ENCODE data around the gene C6. TPM values are rescaled to one million over a fixed set of nuclear protein-coding genes. Genes with fewer than 3 reads are reported as not detected.
"Not testable (repeated sequence)": the region's sequence is repeated elsewhere in the genome, so short reads cannot be mapped to it uniquely, and the experiment has no call there.

C6 gene
- total and polyA plus RNA-seq, 4 donors = 125 to 916 (median 269) TPM

GRCh38 chr5:41183331-41183730, 30.0 kb downstream of the C6 start:
- 79% methylated on average over 1 of the region's 1 CpG for WGBS
- not testable (repeated sequence) for H3K9me3 ChIP-seq (ENCODE audit: control insufficient read depth in 4 of 4, low read length in 3 of 4)
- H3K4me1 ChIP-seq (ENCODE audit: control insufficient read depth in 4 of 4, insufficient read depth in 4 of 4, low read length in 3 of 4) = peaks cover 0 to 16% (median 2%) of the 10 kb centered on the region in 4 donors

GRCh38 chr5:41182666-41183065, 30.7 kb downstream of the C6 start:
- no peak overlapping the region for H3K9ac ChIP-seq (ENCODE audit: low read depth in 1 of 2, low read length in 2 of 2)
- TF ChIP-seq CTCF (IDR thresholded peaks at IDR 0.05; ENCODE audit: low read depth, low read length, missing input control) (no peak), SP1 (IDR thresholded peaks at IDR 0.05) (no peak), ZBTB33 (IDR thresholded peaks at IDR 0.05) (no peak), FOXA1 (IDR thresholded peaks at IDR 0.05) (no peak), NR2F2 (IDR thresholded peaks at IDR 0.05) (no peak), FOXA2 (IDR thresholded peaks at IDR 0.05) (no peak), HNF4A (conservative IDR thresholded peaks at IDR 0.05) (no peak), HNF4G (IDR thresholded peaks at IDR 0.05) (no peak), TAF1 (conservative IDR thresholded peaks at IDR 0.05) (no peak), RAD21 (IDR thresholded peaks at IDR 0.05) (no peak), REST (IDR thresholded peaks at IDR 0.05) (no peak), EGR1 (IDR thresholded peaks at IDR 0.05; ENCODE audit: low read depth in 2 of 2) (no peak), YY1 (IDR thresholded peaks at IDR 0.05) (no peak), ATF3 (IDR thresholded peaks at IDR 0.05) (no peak)
- DNase-seq (ENCODE audit: low spot score) = no peak
- H3K4me3 ChIP-seq (ENCODE audit: low read depth in 1 of 3, low read length in 3 of 3) = no peak overlapping the region
- H3K27me3 ChIP-seq (ENCODE audit: control insufficient read depth in 4 of 4, insufficient read depth in 4 of 4, low read length in 3 of 4) = no peaks in the 10 kb centered on the region
- H3K4me1 ChIP-seq (ENCODE audit: control insufficient read depth in 4 of 4, insufficient read depth in 4 of 4, low read length in 3 of 4) = peaks cover 0 to 14% (median 2%) of the 10 kb centered on the region in 4 donors
- H3K9me3 ChIP-seq (ENCODE audit: control insufficient read depth in 4 of 4, low read length in 3 of 4) = no peaks in the 10 kb centered on the region
- peaks cover 2 to 33% (median 19%) of the 10 kb centered on the region in 4 donors for H3K36me3 ChIP-seq (ENCODE audit: control insufficient read depth in 4 of 4, insufficient read depth in 3 of 4, low read depth in 1 of 4, low read length in 3 of 4)
- no peak overlapping the region for H3K27ac ChIP-seq (ENCODE audit: low read depth in 1 of 2, low read length in 2 of 2)

More at GRCh38 chr5:41183331-41183730, 30.0 kb downstream of the C6 start:
- DNase-seq (ENCODE audit: low spot score); H3K4me3 ChIP-seq (ENCODE audit: low read depth in 1 of 3, low read length in 3 of 3); H3K27ac ChIP-seq (ENCODE audit: low read depth in 1 of 2, low read length in 2 of 2); H3K27me3 ChIP-seq (ENCODE audit: control insufficient read depth in 4 of 4, insufficient read depth in 4 of 4, low read length in 3 of 4); H3K9ac ChIP-seq (ENCODE audit: low read depth in 1 of 2, low read length in 2 of 2): not testable (repeated sequence)
- H3K36me3 ChIP-seq (ENCODE audit: control insufficient read depth in 4 of 4, insufficient read depth in 3 of 4, low read depth in 1 of 4, low read length in 3 of 4) = peaks cover 2 to 33% (median 19%) of the 10 kb centered on the region in 4 donors
- peak; percentile 4 for TF ChIP-seq YY1 (IDR thresholded peaks at IDR 0.05)
- peak; percentile 37 for TF ChIP-seq NR2F2 (IDR thresholded peaks at IDR 0.05)
